GM21526 (cell line): Measurements from ENCODE around the gene KIT.
"Not testable (repeated sequence)": the region's sequence is repeated elsewhere in the genome, so short reads cannot be mapped to it uniquely, and the experiment has no call there.

ENCODE experiments used
- ATAC-seq: cut with Tn5 transposase; IDR thresholded peaks from one replicate; pipeline ENCODE4 v1.9.1; 2021; ENCODE audit warnings: moderate library complexity; ENCODE audit not compliant: unreplicated experiment, low FRiP score

KIT gene

GRCh38 chr4:54657551-54658251, at the start of gene KIT:
TSS of gene KIT (plus strand) at chr4:54657957. CDS start at chr4:54658015, 58 bp downstream.
- ATAC-seq = no peak

DNA sequence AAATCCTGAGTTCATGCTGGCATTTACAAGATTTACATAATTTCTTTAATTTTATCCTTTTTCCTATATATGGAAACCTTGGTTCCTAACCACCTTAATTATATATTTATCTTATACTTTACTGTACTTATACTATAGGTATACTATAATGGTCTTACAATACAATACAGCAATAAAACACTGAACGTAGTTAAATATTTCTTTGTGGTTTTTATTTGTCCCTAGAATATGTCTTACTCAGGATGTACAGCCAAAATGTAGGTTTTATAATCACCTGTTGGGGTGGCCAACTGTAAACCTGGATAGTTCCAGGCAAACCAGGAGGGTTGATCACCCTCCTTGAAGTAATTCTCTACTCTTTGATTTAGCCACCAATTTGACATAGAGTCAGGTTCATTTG, 48.4 kb upstream of the KIT start:
- ATAC-seq = no peak

GRCh38 chr4:54614149-54614548, 43.6 kb upstream of the KIT start:
- ATAC-seq = no peak

DNA sequence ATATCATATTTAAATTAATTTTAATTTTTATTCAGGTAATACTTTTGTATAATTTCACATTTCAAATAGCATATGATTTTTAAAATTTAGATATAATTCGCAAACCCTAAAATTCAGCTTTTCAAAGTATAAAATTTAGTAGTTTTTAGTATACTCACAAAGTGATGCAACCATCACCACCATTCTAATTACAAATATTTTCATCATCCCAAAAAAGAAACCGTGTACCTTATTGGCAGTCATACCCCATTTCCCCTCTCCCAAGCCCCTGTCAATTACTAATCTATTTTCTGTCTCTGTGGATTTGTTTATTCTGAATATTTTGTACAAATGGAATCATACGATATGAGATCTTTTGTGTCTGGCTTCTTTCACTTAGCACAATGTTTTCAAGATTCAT, 37.0 kb upstream of the KIT start:
- no peak for ATAC-seq

DNA sequence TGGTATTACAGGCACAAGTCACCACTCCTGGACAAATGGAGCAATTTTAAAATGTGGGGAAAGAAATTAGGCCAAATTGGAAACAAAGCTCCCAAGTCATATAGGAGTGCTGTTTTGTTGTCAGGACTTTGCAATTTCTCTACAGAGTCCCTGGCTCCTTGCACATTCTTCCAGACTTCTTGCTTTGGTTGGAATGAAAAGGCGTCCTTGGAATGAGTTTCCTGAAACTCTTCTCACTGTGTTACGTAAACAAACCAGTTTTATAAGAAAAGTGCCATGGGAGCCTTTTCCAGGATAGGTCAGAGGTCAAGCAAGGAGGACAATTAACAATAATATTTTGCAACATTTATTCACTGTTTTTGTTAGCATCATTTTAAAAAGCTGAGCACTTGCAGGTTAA, 32.4 kb upstream of the KIT start:
- ATAC-seq = no peak

GRCh38 chr4:54626113-54626512, 31.6 kb upstream of the KIT start:
- ATAC-seq = no peak

DNA sequence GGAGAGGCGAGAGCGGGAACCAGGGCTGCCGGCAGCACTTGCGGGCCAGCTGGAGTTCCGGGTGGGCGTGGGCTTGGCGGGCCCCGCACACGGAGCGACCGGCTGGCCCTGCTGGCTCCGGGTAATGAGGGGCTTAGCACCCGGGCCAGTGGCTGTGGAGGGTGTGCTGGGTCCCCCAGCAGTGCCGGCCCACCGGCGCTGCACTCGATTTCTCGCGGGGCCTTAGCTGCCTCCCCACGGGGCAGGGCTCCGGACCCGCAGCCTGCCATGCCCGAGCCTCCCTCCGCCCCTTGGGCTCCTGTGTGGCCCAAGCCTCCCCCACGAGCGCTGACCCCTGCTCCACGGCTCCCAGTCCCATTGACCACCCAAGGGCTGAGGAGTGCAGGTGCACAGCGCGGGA, 25.2 kb upstream of the KIT start:
- ATAC-seq = no peak

DNA sequence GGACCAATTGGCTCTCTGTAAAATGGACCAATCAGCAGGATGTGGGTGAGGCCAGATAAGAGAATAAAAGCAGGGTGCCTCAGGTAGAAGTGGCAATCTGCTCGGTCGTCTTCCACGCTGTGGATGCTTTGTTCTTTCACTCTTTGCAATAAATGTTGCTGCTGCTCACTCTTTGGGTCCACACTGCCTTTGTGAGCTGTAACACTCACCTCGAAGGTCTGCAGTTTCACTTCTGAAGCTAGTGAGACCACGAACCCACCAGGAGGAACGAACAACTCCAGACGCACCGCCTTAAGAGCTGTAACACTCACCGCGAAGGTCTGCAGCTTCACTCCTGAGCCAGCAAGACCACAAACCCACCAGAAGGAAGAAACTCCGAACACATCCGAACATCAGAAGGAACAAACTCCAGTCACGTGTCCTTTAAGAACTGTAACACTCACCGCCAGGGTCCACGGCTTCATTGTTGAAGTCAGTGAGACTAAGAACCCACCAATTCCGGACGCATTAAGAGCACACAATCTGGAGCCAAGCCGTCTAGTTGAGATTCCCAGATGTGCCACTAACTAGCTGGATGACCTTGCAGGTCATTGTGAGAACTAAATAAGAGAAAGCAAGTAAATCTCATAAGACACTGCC, 24.5 kb upstream of the KIT start:
- not testable (repeated sequence) for ATAC-seq

GRCh38 chr4:54635318-54635717, 22.4 kb upstream of the KIT start:
- no peak for ATAC-seq

- no peak for ATAC-seq
These were observed 20.4 kb upstream of the KIT start for GRCh38 chr4:54637325-54637724.

DNA sequence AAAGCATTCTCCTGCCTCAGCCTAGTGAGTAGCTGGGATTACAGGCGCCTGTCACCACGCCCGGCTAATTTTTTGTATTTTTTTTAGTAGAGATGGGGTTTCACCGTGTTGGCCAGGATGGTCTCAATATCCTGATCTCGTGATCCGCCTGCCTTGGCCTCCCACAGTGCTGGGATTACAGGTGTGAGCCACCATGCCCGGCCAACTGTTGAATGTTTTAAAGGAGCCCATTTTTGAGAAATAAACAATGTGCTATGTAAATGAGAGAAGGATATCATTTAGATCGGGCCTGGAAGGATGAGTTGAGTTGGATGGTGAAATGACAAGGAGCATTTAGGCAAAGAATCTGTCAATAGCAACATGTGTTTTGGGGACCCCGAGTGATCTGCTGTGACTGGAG, 16.7 kb upstream of the KIT start:
- not testable (repeated sequence) for ATAC-seq

GRCh38 chr4:54643172-54643571, 14.6 kb upstream of the KIT start:
- ATAC-seq = no peak

- no peak for ATAC-seq
These were observed 13.6 kb upstream of the KIT start for GRCh38 chr4:54643958-54644751.

DNA sequence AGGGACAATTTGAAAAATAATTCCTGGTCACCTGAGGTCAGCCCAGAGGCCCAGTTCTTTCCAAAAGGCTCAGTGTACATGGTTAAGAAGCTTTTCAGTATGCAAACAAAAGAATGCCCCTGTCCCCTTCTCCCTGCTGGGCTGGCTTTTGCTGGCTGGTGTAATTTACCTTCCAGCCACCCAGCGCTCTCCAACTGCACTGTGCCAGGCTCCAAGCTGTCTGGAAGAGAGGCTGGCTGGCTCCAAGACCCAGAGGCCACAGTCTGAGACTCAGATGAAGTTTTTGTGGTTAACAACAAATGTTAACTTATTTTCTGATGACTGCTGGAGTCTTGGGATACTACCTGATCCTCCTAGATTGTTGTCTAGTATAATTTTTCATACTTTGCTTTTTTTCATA, 11.9 kb upstream of the KIT start:
- no peak for ATAC-seq

DNA sequence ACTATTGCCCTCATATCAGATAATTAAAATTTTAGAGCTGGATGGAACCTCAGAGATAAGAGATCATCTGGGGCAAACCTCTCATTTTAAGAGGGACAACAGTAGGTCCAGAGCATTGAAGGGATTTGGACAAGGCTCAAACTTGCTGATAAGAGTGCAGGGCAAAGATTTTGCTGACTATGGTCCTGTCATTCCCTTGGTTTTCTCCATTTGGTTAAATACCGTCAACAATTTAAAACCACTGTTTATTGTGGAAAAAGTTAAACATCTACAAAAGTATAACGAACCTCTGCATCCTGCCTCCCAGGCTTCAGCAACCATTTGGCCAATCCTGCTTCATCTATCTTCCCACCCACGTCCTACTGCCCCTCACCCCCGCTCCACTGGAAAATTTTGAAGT, 10.7 kb upstream of the KIT start:
- ATAC-seq = no peak

DNA sequence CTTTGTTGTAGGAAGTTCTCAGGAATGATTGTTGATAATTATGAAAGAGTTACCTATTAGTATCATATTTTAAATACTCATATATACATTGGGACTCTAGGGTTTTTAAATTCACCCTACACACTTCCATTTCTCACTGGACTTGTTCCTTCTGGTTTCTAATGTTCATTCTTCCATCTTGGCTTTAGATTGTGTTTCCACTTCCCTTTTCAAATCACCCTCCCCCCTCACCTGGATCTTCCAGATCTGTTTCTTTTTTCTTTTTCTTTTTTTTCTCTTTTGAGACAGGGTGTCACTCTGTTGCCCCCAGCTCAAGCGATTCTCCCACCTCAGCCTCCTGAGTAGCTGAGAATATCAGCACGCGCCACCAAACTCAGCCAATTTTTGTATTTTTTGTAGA, 6.7 kb upstream of the KIT start:
- ATAC-seq = no peak

DNA sequence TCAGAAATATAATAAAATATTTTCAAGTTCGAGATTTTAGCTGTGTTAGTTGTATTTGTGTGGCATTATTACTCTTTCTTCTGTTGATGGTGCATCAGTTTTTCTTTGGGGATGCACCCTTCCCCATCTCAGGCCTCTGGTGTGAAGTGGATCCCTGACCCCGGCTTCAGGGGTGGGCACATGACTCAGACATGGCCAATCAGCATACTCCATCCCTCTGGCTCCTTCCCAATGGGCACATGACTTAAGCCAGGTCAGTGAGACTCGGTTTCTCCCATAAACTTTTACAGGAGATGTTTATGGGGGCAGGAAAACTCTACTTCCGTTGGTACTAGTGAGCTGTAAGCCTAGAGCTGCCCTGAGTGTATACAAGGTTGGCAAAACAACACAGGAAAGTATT, 3.0 kb upstream of the KIT start:
- no peak for ATAC-seq

DNA sequence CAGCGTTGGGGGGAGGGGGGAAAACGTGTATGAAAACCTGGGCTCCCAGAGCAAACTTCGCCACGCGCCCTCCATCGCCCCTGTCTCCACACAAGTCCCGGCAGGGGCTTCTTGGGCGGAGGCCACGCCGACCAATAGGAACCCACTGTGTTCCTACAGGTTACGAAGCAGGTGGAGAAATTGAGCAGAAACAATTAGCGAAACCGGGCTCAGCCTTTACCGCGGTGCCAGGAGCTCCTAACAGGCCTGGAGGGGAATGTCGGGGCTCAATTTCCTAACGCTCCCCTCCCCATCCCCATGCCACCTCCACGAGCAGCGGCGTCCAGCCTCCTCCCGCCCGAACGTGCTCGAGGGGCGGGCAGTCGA, 589 bp upstream of the KIT start:
- no peak for ATAC-seq

GRCh38 chr4:54658252-54659093, 716 bp downstream of the KIT start:
- peak; percentile 45 for ATAC-seq

DNA sequence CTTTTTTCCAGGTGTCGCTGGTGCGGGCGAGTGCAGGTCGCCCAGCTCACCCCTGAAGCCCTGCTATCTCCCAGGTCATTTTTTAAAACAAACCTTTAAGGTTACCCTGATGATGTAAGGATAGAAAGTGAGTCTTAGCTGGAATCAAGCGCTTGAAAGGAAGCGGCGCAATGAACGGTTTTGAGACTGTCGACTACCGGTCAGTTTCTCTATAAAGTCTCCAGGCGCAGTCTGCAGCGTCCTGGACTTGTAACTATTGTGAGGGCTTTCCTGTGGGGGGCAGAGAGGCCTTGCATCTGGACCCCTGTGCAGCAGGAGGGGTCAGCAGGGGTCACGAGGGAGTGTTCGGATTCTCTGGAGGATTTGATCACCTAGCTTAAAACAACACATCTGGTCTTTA, 1.6 kb downstream of the KIT start:
- ATAC-seq = no peak
